Measurements from ENCODE around the gene LGR5. TPM values are rescaled to one million over a fixed set of nuclear protein-coding genes. Genes with fewer than 3 reads are reported as not detected.

The LGR5 gene
- total RNA-seq, 2 experiments from 2014 or later, result not detected

- no peak for ATAC-seq (ENCODE audit: poor library complexity)
- POLR2A ChIA-PET, result no interaction called here
- H3K9me3 ChIP-seq (ENCODE audit: control insufficient read depth in 1 of 2, insufficient read depth in 1 of 2, low read length in 2 of 2), result no peaks in the 10 kb centered on the region
- no peaks in the 10 kb centered on the region for H3K9me3 Mint-ChIP-seq
- CTCF ChIA-PET, result no interaction called here
- peaks cover 25% of the 10 kb centered on the region for H3K27me3 Mint-ChIP-seq
- H3K36me3 Mint-ChIP-seq (ENCODE audit: low read depth), result no peaks in the 10 kb centered on the region
- no peak overlapping the region for H3K4me3 ChIP-seq (ENCODE audit: low read length)
- H3K4me1 ChIP-seq (ENCODE audit: insufficient read depth, low read length), result no peaks in the 10 kb centered on the region
- no peaks in the 10 kb centered on the region for H3K4me1 Mint-ChIP-seq (ENCODE audit: low read depth)
- no peaks in the 10 kb centered on the region for H3K36me3 ChIP-seq (ENCODE audit: insufficient read depth, low read length)
- no peak overlapping the region for H3K27ac Mint-ChIP-seq
- TF ChIP-seq, protein P1, sequence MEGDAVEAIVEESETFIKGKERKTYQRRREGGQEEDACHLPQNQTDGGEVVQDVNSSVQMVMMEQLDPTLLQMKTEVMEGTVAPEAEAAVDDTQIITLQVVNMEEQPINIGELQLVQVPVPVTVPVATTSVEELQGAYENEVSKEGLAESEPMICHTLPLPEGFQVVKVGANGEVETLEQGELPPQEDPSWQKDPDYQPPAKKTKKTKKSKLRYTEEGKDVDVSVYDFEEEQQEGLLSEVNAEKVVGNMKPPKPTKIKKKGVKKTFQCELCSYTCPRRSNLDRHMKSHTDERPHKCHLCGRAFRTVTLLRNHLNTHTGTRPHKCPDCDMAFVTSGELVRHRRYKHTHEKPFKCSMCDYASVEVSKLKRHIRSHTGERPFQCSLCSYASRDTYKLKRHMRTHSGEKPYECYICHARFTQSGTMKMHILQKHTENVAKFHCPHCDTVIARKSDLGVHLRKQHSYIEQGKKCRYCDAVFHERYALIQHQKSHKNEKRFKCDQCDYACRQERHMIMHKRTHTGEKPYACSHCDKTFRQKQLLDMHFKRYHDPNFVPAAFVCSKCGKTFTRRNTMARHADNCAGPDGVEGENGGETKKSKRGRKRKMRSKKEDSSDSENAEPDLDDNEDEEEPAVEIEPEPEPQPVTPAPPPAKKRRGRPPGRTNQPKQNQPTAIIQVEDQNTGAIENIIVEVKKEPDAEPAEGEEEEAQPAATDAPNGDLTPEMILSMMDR (IDR thresholded peaks at IDR 0.05), result no peak
- no peaks in the 10 kb centered on the region for H3K27me3 ChIP-seq (ENCODE audit: control insufficient read depth in 1 of 2, insufficient read depth in 2 of 2, low read length in 2 of 2)
- no peak overlapping the region for H3K4me3 Mint-ChIP-seq
- intact Hi-C loops (cut with DNase I, micrococcal nuclease), result no loop called here
- H3K27ac ChIP-seq (ENCODE audit: low read depth in 1 of 2, low read length in 2 of 2), result no peak overlapping the region
- no peak for DNase-seq
Measured at GRCh38 chr12:71584356-71584755, 144.8 kb downstream of the LGR5 start.

DNA sequence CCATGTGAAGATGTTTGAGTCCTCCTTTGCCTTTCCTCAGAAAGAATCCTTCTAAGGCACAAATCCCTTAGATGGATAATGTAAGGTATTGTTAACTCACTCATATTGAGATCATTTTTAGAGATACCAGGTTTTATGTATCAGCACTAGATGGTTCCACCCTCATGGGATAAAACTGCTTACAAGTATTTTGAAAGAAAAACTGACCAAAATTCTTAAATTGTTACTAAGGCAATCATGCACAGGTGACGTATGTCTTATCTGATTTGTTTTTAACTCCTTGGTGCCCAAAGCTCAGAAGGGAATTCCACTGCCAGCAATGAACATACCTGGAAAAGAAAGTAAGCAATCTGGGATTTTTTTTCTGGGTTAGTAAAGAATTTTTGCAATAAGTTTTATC lies 145.6 kb downstream of the LGR5 start:
- ATAC-seq (ENCODE audit: poor library complexity) (no peak), DNase-seq (no peak)
- CTCF ChIA-PET, result no interaction called here
- Mint-ChIP-seq H3K27me3 (peaks cover 34% of the 10 kb centered on the region), H3K27ac (no peak overlapping the region), H3K4me3 (no peak overlapping the region), H3K9me3 (no peaks in the 10 kb centered on the region), H3K4me1 (ENCODE audit: low read depth) (no peaks in the 10 kb centered on the region), H3K36me3 (ENCODE audit: low read depth) (no peaks in the 10 kb centered on the region)
- POLR2A ChIA-PET, result no interaction called here
- H3K27me3 ChIP-seq (ENCODE audit: control insufficient read depth in 1 of 2, insufficient read depth in 2 of 2, low read length in 2 of 2), result no peaks in the 10 kb centered on the region
- TF ChIP-seq, protein P1 (IDR thresholded peaks at IDR 0.05), result no peak
- H3K9me3 ChIP-seq (ENCODE audit: control insufficient read depth in 1 of 2, insufficient read depth in 1 of 2, low read length in 2 of 2), result no peaks in the 10 kb centered on the region
- H3K4me1 ChIP-seq (ENCODE audit: insufficient read depth, low read length), result no peaks in the 10 kb centered on the region
- no peak overlapping the region for H3K27ac ChIP-seq (ENCODE audit: low read depth in 1 of 2, low read length in 2 of 2)
- H3K36me3 ChIP-seq (ENCODE audit: insufficient read depth, low read length), result no peaks in the 10 kb centered on the region
- intact Hi-C loops (cut with DNase I, micrococcal nuclease), result no loop called here
- H3K4me3 ChIP-seq (ENCODE audit: low read length), result no peak overlapping the region

DNA sequence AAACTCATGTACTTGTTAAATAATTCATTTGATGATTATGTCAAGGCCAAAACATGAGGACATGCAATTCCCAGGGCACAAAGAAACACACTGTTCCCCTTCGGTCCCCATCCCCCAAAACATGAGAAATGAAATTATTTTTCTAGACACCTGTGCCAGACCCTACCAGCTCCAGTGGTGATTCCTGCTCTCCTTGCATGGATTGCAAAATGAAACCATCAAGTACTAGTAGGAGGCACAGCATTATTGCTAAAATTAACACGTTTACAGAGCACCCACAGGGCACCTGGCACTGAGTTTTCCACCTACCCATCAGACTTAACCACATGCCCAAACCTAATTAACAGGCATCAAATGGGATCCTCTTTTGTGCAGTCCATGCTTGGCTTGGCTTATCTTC lies 147.4 kb downstream of the LGR5 start:
- Histone ChIP-seq H3K36me3 (ENCODE audit: insufficient read depth, low read length) (no peaks in the 10 kb centered on the region), H3K4me1 (ENCODE audit: insufficient read depth, low read length) (no peaks in the 10 kb centered on the region), H3K4me3 (ENCODE audit: low read length) (no peak overlapping the region), H3K27me3 (ENCODE audit: control insufficient read depth in 1 of 2, insufficient read depth in 2 of 2, low read length in 2 of 2) (peaks cover under 1 to 3% of the 10 kb centered on the region in 2 experiments), H3K27ac (ENCODE audit: low read depth in 1 of 2, low read length in 2 of 2) (no peak overlapping the region), H3K9me3 (ENCODE audit: control insufficient read depth in 1 of 2, insufficient read depth in 1 of 2, low read length in 2 of 2) (no peaks in the 10 kb centered on the region)
- CTCF ChIA-PET, result no interaction called here
- TF ChIP-seq, protein P1 (IDR thresholded peaks at IDR 0.05), result no peak
- intact Hi-C loops (cut with DNase I, micrococcal nuclease), result no loop called here
- H3K9me3 Mint-ChIP-seq, result no peaks in the 10 kb centered on the region
- no peaks in the 10 kb centered on the region for H3K36me3 Mint-ChIP-seq (ENCODE audit: low read depth)
- ATAC-seq (ENCODE audit: poor library complexity) (no peak), DNase-seq (no peak)
- POLR2A ChIA-PET, result no interaction called here
- H3K4me1 Mint-ChIP-seq (ENCODE audit: low read depth), result no peaks in the 10 kb centered on the region
- no peak overlapping the region for H3K4me3 Mint-ChIP-seq
- no peak overlapping the region for H3K27ac Mint-ChIP-seq
- H3K27me3 Mint-ChIP-seq, result peaks cover 52% of the 10 kb centered on the region

All from CD4-positive, alpha-beta T cell (primary cell).